A549 (cell line): ENCODE results near the gene TCF7L2. TPM values are rescaled to one million over a fixed set of nuclear protein-coding genes. Genes with fewer than 3 reads are reported as not detected.

Experiments
- ATAC-seq, 2 experiments: fragments of 200-7000 bp in 1 of 2; fragments of >200 bp in 1 of 2; cut with Nextera tagmentation in 1 of 2; cut with Tn5 transposase in 1 of 2; 3 replicates each; pipeline versions ENCODE4 v1.8.0 to v1.9.1; 2018 to 2020; ENCODE audit warnings: mild to moderate bottlenecking in 1 of 2, moderate library complexity in 1 of 2
- CTCF ChIA-PET: fragments of 300-600 bp; sonication (Branson Sonifier 250); formaldehyde crosslinking; extraction: SDS; loops from one replicate; lab custom pipeline; 2021; ENCODE audit warnings: antibody characterized with exemption, inconsistent platforms; lab: Yijun Ruan, JAX
- POLR2A ChIA-PET: fragments of 350-600 bp; formaldehyde crosslinking; extraction: SDS; loops from one replicate; lab custom pipeline; 2021; ENCODE audit warnings: antibody characterized with exemption, inconsistent platforms; lab: Yijun Ruan, JAX
- DNase-seq, 2 experiments: peaks; one replicate each; pipeline versions ENCODE4 v3.0.0 to v3.0.0-alpha.2; 2011 to 2016; ENCODE audit warnings: low read depth in 1 of 2, low spot score in 1 of 2
- FAIRE-seq: peaks from 2 replicates; lab custom pipeline; 2011; peaks lifted over from hg19 to GRCh38; lab: Jason Lieb, UNC
- H3K27ac ChIP-seq, 2 experiments: fragments of >200 bp; sonication (Bioruptor Twin); formaldehyde crosslinking; 3 replicates each; pipeline ENCODE4 v1.5.1; 2016 to 2017
- H3K4me1 ChIP-seq: fragments of >200 bp; sonication (Bioruptor Twin); formaldehyde crosslinking; 3 replicates; pipeline ENCODE4 v1.6.1; 2016
- H3K4me2 ChIP-seq: fragments of >200 bp; sonication (Bioruptor Twin); formaldehyde crosslinking; 3 replicates; pipeline ENCODE4 v1.6.1; 2016
- H3K4me3 ChIP-seq: fragments of >200 bp; sonication (Bioruptor Twin); formaldehyde crosslinking; 3 replicates; pipeline ENCODE4 v1.5.1; 2016
- H3K9me3 ChIP-seq: fragments of >200 bp; sonication (Bioruptor Twin); formaldehyde crosslinking; 3 replicates; pipeline ENCODE4 v1.6.1; 2016
- CEBPB ChIP-seq, 2 experiments: fragments of >200 bp in 1 of 2; sonication (Bioruptor Twin) in 1 of 2; formaldehyde crosslinking in 1 of 2; IDR thresholded peaks; 2 replicates each; pipeline ENCODE4 v1.6.1; 2012 to 2016
- CHD4 ChIP-seq: fragments of 200-600 bp; sonication (generic); IDR thresholded peaks from 2 replicates; pipeline ENCODE4 v1.6.1; 2016; ENCODE audit warnings: antibody characterized with exemption, mild to moderate bottlenecking, borderline replicate concordance
- CTCF ChIP-seq: fragments of >200 bp; sonication (Bioruptor Twin); formaldehyde crosslinking; IDR thresholded peaks from 3 replicates; pipeline ENCODE4 v1.5.1; 2016
- EHF ChIP-seq: fragments of 250-450 bp; sonication (Bioruptor Pico); IDR thresholded peaks from 2 replicates; pipeline ENCODE4 v1.5.0; 2020; ENCODE audit warnings: mild to moderate bottlenecking
- EHMT2 ChIP-seq: fragments of 200-600 bp; sonication (generic); IDR thresholded peaks from 2 replicates; pipeline ENCODE4 v1.6.1; 2016; ENCODE audit warnings: antibody characterized with exemption, low read depth, mild to moderate bottlenecking, moderate library complexity
- ESRRA ChIP-seq: fragments of 150-350 bp; IDR thresholded peaks from 2 replicates; pipeline ENCODE4 v1.6.1; 2014; ENCODE audit warnings: mild to moderate bottlenecking, low read length, borderline replicate concordance
- FOSL2 ChIP-seq, 2 experiments: fragments of 450-650 bp in 1 of 2; fragments of >200 bp in 1 of 2; sonication (Bioruptor Twin) in 1 of 2; formaldehyde crosslinking; IDR thresholded peaks; 2 replicates each; pipeline versions ENCODE4 v1.5.0 to v1.6.1; 2016 to 2020; ENCODE audit warnings: mild to moderate bottlenecking in 1 of 2, moderate library complexity in 1 of 2
- FOXS1 ChIP-seq: fragments of 250-450 bp; sonication (Bioruptor Pico); IDR thresholded peaks from 2 replicates; pipeline ENCODE4 v1.5.0; 2020; ENCODE audit warnings: mild to moderate bottlenecking, moderate library complexity
- HOXA7 ChIP-seq: fragments of 250-450 bp; sonication (Bioruptor Pico); IDR thresholded peaks from 2 replicates; pipeline ENCODE4 v1.5.0; 2020; ENCODE audit warnings: mild to moderate bottlenecking, moderate library complexity
- HOXB5 ChIP-seq: fragments of 250-450 bp; sonication (Bioruptor Pico); IDR thresholded peaks from 2 replicates; pipeline ENCODE4 v1.5.0; 2020; ENCODE audit warnings: mild to moderate bottlenecking, moderate library complexity
- KDM1A ChIP-seq: fragments of 200-600 bp; sonication (generic); IDR thresholded peaks from 2 replicates; pipeline ENCODE4 v1.6.1; 2016; ENCODE audit warnings: low read depth, mild to moderate bottlenecking
- MAFK ChIP-seq: fragments of 450-650 bp; IDR thresholded peaks from 2 replicates; pipeline ENCODE4 v1.6.1; 2014; ENCODE audit not compliant: partially characterized antibody
- MAZ ChIP-seq: fragments of 150-350 bp; IDR thresholded peaks from 2 replicates; pipeline ENCODE4 v1.6.1; 2014; ENCODE audit warnings: antibody characterized with exemption, low read depth, low read length, borderline replicate concordance
- MYC ChIP-seq: IDR thresholded peaks from 2 replicates; pipeline ENCODE4 v1.6.1; 2012; ENCODE audit warnings: mild to moderate bottlenecking, inconsistent platforms, low read length, improper control_type of control experiment, borderline replicate concordance
- NR3C1 ChIP-seq: fragments of >200 bp; sonication (Bioruptor Twin); formaldehyde crosslinking; IDR thresholded peaks from 3 replicates; pipeline ENCODE4 v1.6.1; 2017
- RAD21 ChIP-seq, 2 experiments: fragments of >200 bp in 1 of 2; sonication (Bioruptor Twin) in 1 of 2; formaldehyde crosslinking in 1 of 2; IDR thresholded peaks in 1 of 2; conservative IDR thresholded peaks in 1 of 2; 2 replicates in 1 of 2; 3 replicates in 1 of 2; pipeline ENCODE4 v1.6.1; 2012 to 2018; ENCODE audit warnings: inconsistent platforms in 1 of 2
- RNF2 ChIP-seq: fragments of 200-600 bp; sonication (generic); IDR thresholded peaks from 2 replicates; pipeline ENCODE4 v1.6.1; 2016; ENCODE audit warnings: low read depth, mild to moderate bottlenecking, antibody characterized with exemption, moderate library complexity, borderline replicate concordance
- ZNF302 ChIP-seq: fragments of 250-450 bp; sonication (Bioruptor Pico); IDR thresholded peaks from 2 replicates; pipeline ENCODE4 v1.9.0; 2021; ENCODE audit warnings: inconsistent platforms, mild to moderate bottlenecking, moderate library complexity
- WGBS: methylation state at CpG from one replicate; pipeline ENCODE4 v1.1.6; 2017; ENCODE audit errors: missing lambda C conversion rate; 5-methylcytosine and 5-hydroxymethylcytosine counted together
- polyA plus RNA-seq, 4 experiments: library from polyadenylated mRNA; depleted of rRNA in 3 of 4; stranded (reverse); fragments of >200 nt; fragmentation: RNase III in 1 of 4; extraction: RNeasy Plus Mini Kit Qiagen cat#74134 plus additional on column Dnase treatment in 1 of 4; gene quantifications; 2 replicates in 3 of 4; 3 replicates in 1 of 4; pipeline ENCODE4 v1.2.3, GENCODE V29; 2011 to 2017
- TF ChIP-seq, protein P1 (sequence below): fragments of 150-350 bp; IDR thresholded peaks from 2 replicates; pipeline ENCODE4 v1.6.1; 2014; ENCODE audit warnings: low read depth, mild to moderate bottlenecking, low read length
- TF ChIP-seq, protein P2 (sequence below): fragments of 450-650 bp; IDR thresholded peaks from 2 replicates; pipeline ENCODE4 v1.6.1; 2014; ENCODE audit warnings: antibody characterized with exemption
- TF ChIP-seq, protein P3 (sequence below): fragments of 200-600 bp; sonication (generic); IDR thresholded peaks from 2 replicates; pipeline ENCODE4 v1.6.1; 2016; ENCODE audit warnings: antibody characterized with exemption, mild to moderate bottlenecking, moderate library complexity

TCF7L2 gene
- polyA plus RNA-seq, 2 of the 4 experiments (the other 2 are of a cell fraction), result 11.3 to 14.5 TPM

GRCh38 chr10:113099431-113100183 lies 149.6 kb downstream of the TCF7L2 start:
- ChIA-PET POLR2A (no interaction called here), CTCF (interaction anchor here (0.6 to 1.8 kb wide), 4 partner anchors 10 to 57 kb away, joined by 3 to 5 read pairs (median 4); no protein-coding TSS in a partner anchor)
- ATAC-seq (no peak), FAIRE-seq (no peak), DNase-seq (no peak)
- Histone ChIP-seq H3K4me2 (no peak overlapping the region), H3K4me1 (peaks cover 46% of the 10 kb centered on the region), H3K4me3 (no peak overlapping the region), H3K27ac (peak overlapping the region in 1 of 2 experiments; percentile 57; a peak in 2 of 6 replicates), H3K9me3 (no peaks in the 10 kb centered on the region)
- 86% methylated on average over 13 of the region's 13 CpGs for WGBS
- TF ChIP-seq ZNF302 (CRISPR knock-in tag) (no peak), NR3C1 (no peak), CTCF (no peak), RNF2 (no peak), KDM1A (no peak), MAZ (no peak), EHMT2 (no peak), ESRRA (no peak)
- TF ChIP-seq, protein P1, sequence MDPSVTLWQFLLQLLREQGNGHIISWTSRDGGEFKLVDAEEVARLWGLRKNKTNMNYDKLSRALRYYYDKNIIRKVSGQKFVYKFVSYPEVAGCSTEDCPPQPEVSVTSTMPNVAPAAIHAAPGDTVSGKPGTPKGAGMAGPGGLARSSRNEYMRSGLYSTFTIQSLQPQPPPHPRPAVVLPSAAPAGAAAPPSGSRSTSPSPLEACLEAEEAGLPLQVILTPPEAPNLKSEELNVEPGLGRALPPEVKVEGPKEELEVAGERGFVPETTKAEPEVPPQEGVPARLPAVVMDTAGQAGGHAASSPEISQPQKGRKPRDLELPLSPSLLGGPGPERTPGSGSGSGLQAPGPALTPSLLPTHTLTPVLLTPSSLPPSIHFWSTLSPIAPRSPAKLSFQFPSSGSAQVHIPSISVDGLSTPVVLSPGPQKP, result no peak
- TF ChIP-seq, protein P2, sequence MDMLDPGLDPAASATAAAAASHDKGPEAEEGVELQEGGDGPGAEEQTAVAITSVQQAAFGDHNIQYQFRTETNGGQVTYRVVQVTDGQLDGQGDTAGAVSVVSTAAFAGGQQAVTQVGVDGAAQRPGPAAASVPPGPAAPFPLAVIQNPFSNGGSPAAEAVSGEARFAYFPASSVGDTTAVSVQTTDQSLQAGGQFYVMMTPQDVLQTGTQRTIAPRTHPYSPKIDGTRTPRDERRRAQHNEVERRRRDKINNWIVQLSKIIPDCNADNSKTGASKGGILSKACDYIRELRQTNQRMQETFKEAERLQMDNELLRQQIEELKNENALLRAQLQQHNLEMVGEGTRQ, result no peak

DNA sequence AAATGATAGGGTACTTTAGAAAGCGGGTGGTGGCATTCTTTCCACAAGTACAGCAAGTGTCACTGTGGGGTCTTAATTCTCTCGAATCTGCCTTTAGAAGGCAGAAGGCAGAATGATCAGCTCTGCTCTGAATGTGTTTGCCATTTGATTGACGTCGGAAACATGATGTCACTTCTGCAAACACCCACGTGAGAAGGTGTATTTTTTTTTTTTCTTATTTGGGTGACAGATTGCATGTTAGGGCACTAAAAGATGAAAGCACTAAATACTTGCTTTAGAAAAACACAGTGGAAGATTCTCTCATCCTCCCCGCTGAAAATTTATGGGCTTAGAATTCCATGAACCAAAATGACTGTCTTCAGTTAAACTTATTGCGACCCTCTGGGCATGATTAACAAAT lies 150.2 kb downstream of the TCF7L2 start:
- POLR2A ChIA-PET, result no interaction called here
- Histone ChIP-seq H3K4me1 (peaks cover 45% of the 10 kb centered on the region), H3K9me3 (no peaks in the 10 kb centered on the region), H3K4me2 (no peak overlapping the region), H3K4me3 (no peak overlapping the region)
- CTCF ChIA-PET, result interaction anchor here (0.6 to 1.8 kb wide), 3 partner anchors 9 to 58 kb away, joined by 3 to 5 read pairs (median 3); no protein-coding TSS in a partner anchor
- 79% methylated on average over 7 of the region's 7 CpGs for WGBS
- TF ChIP-seq EHF, result no peak
- no peak for TF ChIP-seq FOXS1 (CRISPR knock-in tag)
- no peak for TF ChIP-seq MAFK
- TF ChIP-seq CEBPB (IDR thresholded peaks at IDR 0.05), result no peak
- no peak for TF ChIP-seq HOXA7 (CRISPR knock-in tag)
- no peak for TF ChIP-seq KDM1A
- TF ChIP-seq, protein P3, sequence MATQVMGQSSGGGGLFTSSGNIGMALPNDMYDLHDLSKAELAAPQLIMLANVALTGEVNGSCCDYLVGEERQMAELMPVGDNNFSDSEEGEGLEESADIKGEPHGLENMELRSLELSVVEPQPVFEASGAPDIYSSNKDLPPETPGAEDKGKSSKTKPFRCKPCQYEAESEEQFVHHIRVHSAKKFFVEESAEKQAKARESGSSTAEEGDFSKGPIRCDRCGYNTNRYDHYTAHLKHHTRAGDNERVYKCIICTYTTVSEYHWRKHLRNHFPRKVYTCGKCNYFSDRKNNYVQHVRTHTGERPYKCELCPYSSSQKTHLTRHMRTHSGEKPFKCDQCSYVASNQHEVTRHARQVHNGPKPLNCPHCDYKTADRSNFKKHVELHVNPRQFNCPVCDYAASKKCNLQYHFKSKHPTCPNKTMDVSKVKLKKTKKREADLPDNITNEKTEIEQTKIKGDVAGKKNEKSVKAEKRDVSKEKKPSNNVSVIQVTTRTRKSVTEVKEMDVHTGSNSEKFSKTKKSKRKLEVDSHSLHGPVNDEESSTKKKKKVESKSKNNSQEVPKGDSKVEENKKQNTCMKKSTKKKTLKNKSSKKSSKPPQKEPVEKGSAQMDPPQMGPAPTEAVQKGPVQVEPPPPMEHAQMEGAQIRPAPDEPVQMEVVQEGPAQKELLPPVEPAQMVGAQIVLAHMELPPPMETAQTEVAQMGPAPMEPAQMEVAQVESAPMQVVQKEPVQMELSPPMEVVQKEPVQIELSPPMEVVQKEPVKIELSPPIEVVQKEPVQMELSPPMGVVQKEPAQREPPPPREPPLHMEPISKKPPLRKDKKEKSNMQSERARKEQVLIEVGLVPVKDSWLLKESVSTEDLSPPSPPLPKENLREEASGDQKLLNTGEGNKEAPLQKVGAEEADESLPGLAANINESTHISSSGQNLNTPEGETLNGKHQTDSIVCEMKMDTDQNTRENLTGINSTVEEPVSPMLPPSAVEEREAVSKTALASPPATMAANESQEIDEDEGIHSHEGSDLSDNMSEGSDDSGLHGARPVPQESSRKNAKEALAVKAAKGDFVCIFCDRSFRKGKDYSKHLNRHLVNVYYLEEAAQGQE, result no peak
- TF ChIP-seq MYC, result no peak
- TF ChIP-seq FOSL2 (IDR thresholded peaks at IDR 0.05), result no peak
- no peak for TF ChIP-seq FOSL2 (CRISPR knock-in tag; IDR thresholded peaks at IDR 0.05)
- no peak for TF ChIP-seq CHD4
- no peak for TF ChIP-seq HOXB5 (CRISPR knock-in tag)
- TF ChIP-seq ESRRA, result no peak
- no peak for TF ChIP-seq RAD21 (conservative IDR thresholded peaks at IDR 0.05 in 1 of 2, IDR thresholded peaks at IDR 0.05 in 1 of 2)
- TF ChIP-seq, all 56 proteins: peak for 0
- ATAC-seq, result no peak
- H3K27ac ChIP-seq, result no peak overlapping the region; a peak in 1 of 6 replicates
- DNase-seq, result no peak
- no peak for FAIRE-seq
